HG03139 (cell line): ENCODE measurements around the gene MCCC2.
A peak's percentile ranks its signal among the peaks of the same experiment; 100 is the strongest.
"Not testable (repeated sequence)": the region's sequence is repeated elsewhere in the genome, so short reads cannot be mapped to it uniquely, and the experiment has no call there.

Source experiments
- ATAC-seq: cut with Tn5 transposase; IDR thresholded peaks from one replicate; pipeline ENCODE4 v1.9.1; 2021; ENCODE audit not compliant: unreplicated experiment

Gene MCCC2

DNA sequence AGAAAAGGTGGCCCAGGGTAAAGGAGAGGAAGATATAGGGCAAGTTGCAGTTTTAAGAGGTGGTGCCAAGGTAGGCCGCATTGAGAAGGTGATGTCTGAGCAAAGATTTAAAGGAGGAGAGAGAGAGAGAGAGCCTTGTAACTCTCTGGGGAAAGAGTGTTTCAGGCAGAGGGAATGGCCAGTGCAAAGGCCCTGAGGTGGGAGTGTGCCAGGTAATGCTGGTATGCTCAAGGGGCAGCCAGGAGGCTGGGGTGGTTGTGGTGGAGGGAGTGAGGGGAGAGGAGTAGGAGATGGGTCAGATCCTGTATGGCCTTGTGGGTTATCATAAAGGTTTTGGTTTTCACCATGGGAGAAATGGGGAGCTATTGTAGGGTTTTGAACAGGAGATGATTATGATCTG lies 9.9 kb downstream of the MCCC2 start:
- ATAC-seq = no peak

DNA sequence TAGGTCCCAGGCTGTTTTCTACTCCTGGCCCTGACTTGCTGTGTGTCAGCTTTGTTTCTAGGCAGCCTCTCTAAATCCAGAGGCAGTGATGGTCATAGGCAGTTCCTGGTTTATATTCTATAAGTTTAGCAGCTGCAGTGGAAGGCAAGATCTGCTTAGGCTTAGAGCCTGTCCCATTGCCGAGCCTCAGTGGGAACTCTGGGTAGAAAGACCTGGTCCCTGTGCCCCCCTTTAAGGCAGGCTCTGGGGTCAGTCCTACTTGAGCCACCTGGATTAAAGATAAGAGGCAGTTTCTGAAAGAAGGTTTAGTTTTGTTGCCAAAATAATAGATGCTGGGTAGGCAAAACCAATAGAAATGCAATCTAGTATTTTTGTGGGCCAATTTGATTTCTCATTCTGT lies 13.6 kb downstream of the MCCC2 start:
- ATAC-seq = no peak

DNA sequence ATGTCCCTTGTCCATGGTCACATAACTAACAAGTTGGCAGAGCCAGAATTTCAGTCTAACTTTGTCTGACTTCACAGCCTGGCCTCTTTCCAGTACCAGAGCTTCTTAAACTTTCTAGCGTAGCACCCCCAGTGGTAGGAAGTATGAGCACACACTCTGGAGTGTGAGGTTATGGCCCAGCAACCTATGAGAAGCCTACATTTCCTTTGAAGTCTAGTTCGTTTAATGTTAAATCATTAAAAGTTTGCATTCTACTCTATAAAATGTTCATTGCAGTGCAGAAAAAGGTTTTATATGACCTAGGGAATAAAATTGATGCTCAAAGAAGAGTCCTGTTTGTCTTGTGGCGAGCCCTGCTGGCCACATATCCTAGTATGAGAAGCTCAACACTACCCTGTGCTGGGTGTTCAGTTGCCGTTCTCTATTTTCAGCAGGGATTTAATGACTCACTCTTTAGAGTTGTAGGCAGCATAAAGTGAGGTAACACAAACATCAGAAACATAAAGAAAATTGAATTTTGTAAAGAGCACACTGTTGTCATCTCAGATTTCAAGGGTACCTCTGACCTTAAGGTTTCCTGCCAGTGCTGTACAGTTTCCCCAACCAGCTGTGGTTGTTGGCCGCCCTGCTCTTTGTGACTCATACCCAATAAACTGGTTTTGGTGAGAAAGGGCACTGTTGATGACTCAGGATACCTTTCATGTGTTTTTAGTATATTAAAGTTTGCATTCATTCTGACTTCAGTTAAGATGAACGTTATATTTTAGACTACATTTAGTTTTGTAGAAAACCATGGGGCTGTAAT lies 14.3 kb downstream of the MCCC2 start:
- peak; percentile 71 for ATAC-seq

DNA sequence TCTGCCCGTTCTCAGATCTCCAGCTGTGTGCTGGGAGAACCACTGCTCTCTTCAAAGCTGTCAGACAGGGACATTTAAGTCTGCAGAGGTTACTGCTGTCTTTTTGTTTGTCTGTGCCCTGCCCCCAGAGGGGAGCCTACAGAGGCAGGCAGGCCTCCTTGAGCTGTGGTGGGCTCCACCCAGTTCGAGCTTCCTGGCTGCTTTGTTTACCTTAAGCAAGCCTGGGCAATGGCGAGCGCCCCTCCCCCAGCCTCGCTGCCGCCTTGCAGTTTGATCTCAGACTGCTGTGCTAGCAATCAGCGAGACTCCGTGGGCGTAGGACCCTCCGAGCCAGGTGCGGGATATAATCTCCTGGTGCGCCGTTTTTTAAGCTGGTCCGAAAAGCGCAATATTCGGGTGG lies 22.8 kb downstream of the MCCC2 start:
- not testable (repeated sequence) for ATAC-seq

DNA sequence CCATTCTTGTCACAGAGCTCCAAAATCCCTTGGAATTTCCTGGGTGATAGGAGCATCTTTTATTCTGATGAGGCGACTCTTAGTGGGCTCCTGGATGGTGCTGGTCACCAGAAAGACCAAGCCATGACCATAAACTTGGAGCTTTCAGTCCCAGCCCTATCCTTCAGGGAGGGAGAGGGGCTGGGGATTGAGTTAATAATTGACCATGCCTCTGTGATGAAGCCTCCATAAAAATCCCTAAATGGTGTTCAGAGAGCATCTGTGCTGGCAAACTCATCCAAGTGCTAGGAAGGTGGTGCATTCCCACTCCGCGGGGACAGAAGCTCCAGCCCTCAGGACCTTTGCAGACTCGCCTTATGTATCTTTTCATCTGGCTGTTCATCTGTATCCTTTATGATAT lies 28.7 kb downstream of the MCCC2 start:
- no peak for ATAC-seq

DNA sequence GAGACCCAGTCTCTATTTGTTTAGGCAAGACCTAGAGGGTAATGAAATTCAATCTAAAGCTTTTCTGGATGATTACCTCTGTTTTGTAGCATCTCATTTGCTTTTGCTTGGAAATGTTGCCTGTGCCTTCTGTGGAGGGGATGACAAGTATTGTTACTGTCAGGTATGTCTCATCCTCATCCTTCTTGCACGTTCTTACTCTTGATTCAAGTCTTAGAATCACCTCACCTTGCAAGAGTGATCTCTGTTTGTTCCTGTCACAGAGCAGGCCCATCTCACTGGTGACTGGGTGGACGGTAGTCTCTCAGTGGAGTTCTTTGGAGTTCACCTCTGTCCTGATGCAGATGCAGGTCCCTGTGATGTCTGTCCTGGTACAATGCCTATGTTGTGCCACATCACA lies 33.5 kb downstream of the MCCC2 start:
- ATAC-seq = no peak

DNA sequence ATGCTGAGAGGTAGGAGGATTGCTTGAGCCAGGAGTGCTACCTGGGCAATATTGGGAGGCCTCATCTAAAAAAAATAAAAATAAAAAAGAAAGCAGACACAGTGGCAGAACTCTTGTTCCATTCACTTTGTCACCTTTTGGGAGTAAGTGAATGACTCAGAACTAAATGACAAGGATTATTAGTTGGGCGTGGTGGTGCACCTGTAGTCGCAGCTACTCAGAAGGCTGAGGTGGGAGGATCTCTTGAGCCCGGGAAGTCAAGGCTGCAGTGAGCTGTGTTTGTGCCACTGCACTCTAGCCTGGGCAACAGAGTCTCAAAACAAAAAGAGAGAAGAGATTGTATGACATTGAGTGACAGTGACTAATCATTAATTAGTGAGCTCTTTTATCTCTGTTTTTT lies 34.1 kb downstream of the MCCC2 start:
- ATAC-seq = no peak

DNA sequence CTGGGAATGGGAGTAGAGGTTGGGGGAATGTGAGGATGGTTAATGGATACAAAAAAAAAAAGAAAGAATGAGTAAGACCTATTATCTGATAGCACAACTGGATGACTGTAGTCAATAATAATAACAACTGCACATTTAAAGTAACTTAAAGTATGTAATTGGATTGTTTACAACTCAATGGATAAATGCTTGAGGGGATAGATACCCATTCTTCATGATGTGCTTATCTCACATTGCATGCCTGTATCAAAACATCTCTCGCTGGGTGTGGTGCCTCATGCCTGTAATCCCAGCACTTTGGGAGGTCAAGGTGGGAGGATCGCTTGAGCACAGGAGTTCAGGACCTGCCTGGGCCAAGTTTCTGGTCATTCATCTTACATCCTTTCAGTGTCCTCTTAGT lies 34.6 kb downstream of the MCCC2 start:
- no peak for ATAC-seq

DNA sequence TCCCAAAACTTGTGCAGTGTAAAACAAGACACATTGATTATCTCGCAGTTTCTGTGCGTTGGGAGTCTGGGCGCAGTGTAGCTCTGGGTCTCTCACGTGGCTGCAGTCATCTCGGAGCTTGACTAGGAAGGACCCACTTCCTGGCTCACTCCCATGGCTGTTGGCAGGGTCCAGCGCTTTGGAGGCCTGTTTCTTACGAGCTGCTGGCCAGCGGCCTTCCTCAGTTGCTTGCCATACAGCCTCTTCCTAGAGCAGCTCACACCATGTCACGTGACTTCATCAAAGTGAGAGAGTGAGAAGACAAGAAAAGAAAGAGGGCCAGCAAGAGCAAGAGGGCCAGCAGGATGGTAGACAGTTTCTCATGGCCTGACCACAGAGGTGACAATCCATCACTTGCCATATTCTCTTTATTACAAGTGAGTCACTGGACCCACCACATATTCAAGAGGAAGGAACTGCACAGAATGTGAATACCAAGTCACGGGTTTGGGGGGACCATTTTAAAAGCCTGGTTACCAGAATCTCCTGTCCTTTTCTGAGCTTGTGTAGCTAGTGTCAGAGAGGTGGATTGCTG lies 36.2 kb downstream of the MCCC2 start:
- no peak for ATAC-seq

DNA sequence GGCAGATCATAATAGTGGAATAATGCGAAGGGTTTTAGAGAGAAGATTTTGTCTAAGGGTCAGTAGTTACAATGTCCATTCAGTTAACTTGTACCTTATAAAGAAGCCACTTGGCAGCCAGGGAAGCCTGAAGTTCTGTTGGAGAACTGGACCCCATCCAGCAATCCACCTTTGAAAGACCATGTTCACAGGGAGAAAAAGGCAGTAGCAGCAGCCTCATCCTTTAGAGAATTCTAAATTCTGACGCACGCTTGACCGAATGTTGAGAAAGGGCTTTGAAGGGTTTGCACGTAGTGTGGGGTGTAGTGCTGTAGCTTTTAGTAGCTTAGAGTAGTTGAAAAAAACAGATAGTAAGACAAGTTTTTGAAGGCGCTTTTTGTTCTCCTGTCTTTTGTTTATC lies 42.8 kb downstream of the MCCC2 start:
- no peak for ATAC-seq

DNA sequence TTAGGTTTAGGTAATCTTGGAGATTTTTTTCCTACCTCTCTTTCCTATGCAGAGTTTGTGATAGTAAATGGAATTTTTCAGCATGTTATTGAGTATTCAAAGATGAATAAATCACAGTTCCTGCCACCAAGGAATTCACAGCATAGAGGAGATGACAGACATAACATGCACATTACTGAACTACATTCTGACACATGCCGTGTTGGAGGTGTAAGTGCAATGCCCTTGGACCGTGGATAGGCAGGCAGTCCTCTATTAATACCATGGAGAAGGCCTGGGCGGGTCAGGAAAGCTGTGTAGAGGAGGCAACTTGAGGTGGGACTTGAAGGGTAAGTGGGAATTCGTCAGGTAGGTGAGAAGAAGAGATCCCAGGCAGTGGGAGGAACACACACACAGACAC lies 43.9 kb downstream of the MCCC2 start:
- ATAC-seq = no peak

DNA sequence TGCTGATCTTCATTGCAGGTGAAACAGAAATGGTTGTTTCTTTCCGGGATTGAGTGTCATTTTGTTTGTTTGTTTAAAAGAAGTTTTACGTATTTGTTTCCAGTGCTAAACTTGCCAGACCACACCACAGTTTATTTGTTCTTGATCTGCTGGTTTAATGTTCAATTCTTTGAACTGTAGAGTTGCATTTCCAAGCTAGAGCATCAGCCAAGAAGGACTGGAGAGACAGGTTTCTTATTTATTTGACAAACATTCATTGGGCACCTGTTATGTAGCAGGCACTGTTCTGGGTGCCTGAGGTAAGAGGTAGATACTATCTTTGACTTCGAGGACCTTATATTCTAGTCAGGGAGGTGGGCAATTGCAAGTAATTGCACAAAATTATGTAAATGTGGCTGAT lies 45.0 kb downstream of the MCCC2 start:
- no peak for ATAC-seq

DNA sequence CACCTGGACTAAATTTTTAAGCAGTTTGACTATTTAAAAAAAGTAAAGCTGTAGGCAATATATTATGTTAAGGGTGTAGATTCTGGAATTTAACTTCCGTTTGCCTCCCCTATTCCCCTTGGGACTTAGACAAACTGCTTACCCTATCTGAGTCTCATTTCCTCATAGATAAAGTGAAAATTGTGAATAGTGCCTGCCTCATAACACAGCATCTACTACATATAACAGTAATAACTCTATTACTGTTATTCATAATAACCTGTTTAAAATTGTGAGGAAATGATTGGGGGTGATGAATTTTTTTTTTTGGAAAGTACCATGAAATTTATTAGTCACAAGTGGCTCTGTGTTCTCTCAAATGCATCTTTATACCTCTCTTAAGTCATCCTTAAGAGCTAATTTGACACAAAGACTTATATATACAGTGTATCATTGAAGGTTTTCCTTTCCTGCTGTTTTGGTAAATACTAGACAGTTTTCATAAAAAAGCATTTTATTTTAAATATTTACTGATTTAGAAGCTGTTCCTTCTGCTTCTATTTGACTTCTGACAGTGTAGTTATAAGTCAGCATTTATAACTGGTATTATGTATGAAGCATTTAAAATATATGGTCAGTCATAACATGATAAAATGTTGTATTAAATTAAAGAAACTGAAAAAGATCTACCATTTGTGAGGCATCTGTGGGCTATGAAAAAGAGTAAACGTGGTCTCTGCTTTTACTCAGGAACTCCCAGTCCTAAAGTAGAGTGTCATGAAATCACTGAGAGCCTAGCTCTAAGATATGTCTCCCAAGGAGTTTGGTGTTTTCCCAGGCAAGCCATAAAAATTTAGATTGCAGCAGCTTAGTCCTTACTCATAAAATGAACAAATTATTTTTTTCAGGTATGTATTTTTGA lies 46.4 kb downstream of the MCCC2 start:
- ATAC-seq = no peak

DNA sequence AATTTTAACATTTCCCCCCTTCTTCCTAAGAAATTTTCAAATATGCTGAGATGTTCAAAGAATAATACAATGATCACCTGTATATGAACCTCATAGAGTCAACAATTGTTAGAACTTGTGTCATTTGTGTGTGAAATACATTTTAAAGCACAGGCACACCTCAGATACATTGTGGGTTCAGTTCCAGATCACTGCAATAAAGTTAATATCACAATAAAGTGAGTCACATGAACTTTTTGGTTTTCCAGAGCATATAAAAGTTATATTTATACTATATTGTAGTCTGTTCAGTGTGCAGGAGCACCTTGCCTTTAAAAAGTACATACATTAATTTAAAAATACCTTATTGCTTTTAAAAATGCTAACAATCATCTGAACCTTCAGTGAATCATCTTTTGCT lies 50.0 kb downstream of the MCCC2 start:
- no peak for ATAC-seq

DNA sequence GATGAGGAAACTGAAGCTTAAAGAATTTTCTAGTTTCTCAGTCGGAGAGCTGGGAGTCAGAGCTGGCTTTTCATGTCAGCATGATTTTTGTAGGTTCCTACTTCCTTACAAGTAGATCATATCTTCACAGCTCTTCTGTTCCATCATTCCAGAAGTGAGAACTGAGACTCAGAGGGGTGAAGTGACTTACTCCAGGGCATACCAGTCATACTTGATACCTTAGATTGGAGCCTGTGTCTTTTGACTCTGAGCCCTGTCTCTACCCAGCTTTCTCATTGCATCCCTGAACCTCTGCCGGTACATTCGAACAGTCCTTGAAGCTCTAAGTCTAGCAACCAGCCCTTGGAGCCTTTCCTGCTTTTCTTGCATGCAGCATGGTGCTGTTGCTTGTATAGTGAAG lies 53.3 kb downstream of the MCCC2 start:
- ATAC-seq = no peak

DNA sequence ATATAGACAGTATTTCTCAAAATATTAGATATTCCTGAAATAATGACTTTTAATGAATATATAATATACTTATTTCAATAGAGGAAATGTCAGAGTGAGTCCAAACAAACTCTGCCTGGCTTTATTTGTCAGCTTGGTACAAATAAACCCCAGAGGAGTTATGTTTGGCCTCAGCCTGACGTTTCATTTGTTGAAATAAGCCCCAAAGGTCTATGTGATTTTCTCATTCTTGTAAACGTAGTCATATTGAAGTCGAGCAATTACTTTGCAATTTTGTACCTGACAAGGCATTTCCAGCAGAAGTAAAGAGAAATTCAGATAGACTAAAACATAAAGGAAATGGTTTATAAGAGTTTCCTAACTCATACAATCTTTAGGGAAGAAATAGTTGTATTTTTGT lies 57.9 kb downstream of the MCCC2 start:
- ATAC-seq = no peak

DNA sequence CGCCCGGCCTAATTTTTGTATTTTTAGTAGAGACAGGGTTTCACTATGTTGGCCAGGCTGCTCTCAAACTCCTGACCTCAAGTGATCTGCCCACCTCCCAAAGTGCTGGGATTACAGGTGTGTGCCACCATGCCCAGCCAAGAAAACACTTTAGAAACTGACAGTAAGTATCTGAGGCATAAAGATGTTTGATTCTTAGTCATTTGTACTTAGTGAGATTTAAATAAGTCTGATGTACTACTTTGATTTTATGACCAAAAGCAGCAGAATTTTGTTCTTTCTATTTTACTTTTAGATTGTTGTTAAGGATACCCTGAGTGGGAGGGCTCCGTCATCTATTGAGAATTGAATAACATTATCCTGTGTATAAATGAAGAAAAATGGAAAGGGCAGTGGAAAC lies 63.8 kb downstream of the MCCC2 start:
- ATAC-seq = not testable (repeated sequence)

DNA sequence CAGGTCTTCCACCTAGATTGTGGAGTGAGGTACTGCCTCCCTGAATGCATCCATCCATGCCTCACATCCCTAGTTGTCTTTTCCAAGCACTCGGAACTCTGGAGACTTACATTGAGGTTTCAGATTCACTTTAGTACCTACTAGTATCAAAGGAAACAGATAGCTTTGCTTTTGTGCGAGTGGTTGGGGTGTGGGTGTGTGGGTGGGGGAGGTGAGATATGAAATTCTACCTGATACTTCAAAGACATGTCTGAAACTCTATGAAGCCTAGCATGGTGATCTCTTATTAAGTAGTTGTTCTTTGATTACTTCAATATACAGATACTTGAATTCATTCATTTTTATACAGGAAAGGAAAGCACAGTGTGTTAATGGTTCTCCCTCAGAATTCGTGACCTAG lies 64.4 kb downstream of the MCCC2 start:
- no peak for ATAC-seq

DNA sequence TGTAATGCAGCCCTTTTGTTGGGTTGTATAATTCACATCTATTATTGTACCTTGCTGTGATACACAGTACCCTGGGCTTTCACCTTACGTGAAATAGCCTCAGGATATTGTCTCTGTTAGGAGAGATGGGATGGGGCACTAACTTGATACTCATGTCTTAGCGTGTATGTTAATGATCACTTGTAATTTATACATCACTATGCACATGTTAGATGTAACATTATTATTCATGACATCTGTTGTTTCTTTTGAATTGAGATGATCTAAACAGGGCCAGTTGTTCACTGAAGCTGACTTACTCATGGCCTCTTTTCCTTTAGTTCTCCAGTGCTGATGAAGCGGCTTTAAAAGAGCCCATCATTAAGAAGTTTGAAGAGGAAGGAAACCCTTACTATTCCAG lies 65.2 kb downstream of the MCCC2 start:
- ATAC-seq = no peak

DNA sequence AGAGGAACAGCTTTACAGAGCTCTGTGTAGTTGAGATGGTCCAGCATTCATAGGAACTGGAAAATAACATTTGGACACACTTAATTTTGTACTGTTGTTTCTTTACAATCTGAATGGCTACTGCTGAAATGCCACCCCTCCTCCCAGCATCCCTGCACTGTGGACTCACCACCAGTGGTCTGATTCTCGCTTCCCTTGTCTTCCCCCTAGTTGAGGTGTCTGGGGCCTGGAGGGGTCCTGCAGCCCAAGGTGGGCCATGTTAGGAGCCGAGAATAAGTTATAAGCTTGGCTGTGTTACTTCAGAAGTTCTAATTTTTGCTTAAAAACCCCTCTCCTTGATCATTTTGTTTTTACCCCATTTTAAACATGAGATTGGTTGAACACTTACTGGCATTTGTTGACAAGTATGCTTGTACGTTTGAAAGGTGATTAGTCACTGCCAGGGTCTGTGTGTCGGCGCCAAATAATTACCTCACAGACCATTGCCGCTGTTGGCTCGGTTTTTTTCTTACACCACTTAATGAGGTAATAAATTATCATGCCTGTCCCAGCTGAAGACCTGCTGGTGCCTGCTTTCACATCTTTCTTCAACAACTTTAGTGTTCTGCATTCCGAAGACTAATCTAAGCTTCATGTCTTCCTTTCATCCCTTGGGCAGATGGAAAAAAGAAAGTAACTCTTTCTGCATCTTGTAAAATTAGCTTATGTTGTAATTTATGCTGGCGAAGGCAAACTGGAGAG lies 65.8 kb downstream of the MCCC2 start:
- ATAC-seq = no peak

DNA sequence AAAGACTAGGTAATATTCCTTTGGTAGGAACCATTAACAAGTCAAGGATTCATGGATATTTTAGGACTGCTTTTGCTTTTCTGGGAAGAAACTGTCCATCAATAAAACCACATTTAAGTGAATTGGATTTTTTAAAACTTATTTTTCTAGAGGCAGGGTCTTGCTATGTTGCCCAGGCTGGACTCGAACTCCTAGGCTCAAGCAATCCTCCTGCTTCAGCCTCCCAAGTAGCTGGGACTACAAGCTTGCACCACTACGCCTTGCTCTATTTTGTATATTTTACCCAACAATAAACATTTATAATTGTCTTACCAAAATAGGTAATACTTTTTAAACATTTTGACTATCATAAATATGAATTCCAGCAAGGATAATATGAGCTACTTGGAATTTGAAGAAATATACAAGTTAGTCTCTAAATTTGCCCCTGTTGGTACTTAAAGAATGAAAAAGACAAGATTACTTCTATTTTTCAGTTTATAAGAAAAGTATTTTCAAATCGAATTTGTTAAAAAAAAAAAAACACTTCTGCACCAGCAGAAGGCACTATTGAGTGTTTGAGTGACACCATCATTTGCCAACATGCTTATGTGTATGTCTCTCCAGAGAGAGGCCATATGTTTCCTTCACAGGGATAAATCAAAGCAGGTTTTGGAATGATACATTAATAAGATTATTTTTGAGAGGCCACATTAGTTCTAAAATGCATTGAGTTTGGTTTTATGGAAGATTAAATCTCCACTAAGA lies 71.9 kb downstream of the MCCC2 start:
- ATAC-seq = no peak
